ENCODE results near the gene ZFTA. TPM values are rescaled to one million over a fixed set of nuclear protein-coding genes. Genes with fewer than 3 reads are reported as not detected.

Gene ZFTA
- total RNA-seq, 6 experiments from 2014 or later, result 4.8 to 10.7 (median 6.6) TPM

DNA sequence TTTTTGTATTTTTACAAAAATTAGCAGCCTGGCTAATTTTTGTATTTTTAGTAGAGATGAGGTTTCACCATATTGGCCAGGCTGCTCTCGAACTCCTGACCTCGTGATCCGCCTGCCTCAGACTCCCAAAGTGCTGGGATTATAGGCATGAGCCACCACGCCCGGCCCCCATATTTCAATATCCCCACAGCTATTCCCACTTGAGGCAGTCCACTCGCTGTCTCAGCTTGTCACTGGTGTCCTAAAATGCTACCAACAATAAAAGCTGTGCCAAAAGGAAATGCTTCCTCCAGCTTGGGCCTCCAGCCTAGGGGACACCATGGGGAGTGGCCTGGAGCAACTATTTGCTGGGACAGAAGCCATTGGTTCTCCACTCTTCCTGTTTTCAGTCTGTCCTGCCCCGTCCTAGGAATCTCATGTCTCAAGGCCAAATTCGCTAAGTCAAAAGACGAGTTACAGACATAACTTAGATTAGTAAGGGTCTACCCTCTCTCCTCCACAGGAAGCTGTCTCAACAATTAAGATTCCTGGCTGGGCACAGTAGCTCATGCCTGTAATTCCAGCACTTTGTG is 37.4 kb upstream of the ZFTA start:
- DNase-seq (no peak), ATAC-seq (peak; percentile 86 to 96 (median 92))
- Histone ChIP-seq H3K36me3 (no peaks in the 10 kb centered on the region), H3K4me3 (no peak overlapping the region), H3K4me1 (no peaks in the 10 kb centered on the region), H3K27ac (no peak overlapping the region), H3K27me3 (no peaks in the 10 kb centered on the region), H3K9me3 (no peaks in the 10 kb centered on the region)
- TF ChIP-seq, protein P1, sequence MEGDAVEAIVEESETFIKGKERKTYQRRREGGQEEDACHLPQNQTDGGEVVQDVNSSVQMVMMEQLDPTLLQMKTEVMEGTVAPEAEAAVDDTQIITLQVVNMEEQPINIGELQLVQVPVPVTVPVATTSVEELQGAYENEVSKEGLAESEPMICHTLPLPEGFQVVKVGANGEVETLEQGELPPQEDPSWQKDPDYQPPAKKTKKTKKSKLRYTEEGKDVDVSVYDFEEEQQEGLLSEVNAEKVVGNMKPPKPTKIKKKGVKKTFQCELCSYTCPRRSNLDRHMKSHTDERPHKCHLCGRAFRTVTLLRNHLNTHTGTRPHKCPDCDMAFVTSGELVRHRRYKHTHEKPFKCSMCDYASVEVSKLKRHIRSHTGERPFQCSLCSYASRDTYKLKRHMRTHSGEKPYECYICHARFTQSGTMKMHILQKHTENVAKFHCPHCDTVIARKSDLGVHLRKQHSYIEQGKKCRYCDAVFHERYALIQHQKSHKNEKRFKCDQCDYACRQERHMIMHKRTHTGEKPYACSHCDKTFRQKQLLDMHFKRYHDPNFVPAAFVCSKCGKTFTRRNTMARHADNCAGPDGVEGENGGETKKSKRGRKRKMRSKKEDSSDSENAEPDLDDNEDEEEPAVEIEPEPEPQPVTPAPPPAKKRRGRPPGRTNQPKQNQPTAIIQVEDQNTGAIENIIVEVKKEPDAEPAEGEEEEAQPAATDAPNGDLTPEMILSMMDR (IDR thresholded peaks at IDR 0.05), result no peak
- no peak for TF ChIP-seq POLR2A (IDR thresholded peaks at IDR 0.05)
- WGBS (ENCODE audit: insufficient coverage, low coverage, low lambda C conversion rate, missing lambda C conversion rate), result 66% methylated on average over 7 of the region's 9 CpGs
- intact Hi-C loops (cut with DNase I), result no loop called here

DNA sequence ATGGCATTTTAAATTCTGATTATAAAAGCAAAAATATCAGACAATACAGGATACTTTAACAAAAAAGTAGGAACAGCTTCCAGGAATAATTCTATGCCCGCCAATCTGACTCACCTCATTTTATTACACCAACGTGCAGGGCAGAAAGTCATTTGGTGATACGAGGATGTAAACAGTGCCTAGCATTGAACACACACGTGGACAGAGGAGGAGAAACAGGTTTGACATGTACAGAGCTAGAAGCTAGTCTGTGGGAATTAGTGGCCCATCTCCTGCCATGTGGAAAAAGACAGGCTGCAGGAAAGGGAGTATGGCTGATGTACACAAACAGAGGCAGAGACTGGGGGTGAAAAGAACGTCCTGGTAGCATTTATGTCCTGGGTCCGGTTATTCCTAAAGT is 35.7 kb upstream of the ZFTA start:
- no peak for ATAC-seq
- Histone ChIP-seq H3K9me3 (no peaks in the 10 kb centered on the region), H3K27me3 (no peaks in the 10 kb centered on the region), H3K4me1 (no peaks in the 10 kb centered on the region), H3K4me3 (no peak overlapping the region), H3K36me3 (no peaks in the 10 kb centered on the region), H3K27ac (no peak overlapping the region)
- no peak for DNase-seq
- intact Hi-C loops (cut with DNase I), result no loop called here
- TF ChIP-seq POLR2A (IDR thresholded peaks at IDR 0.05), result no peak
- TF ChIP-seq, protein P1 (IDR thresholded peaks at IDR 0.05), result no peak
- 57% methylated on average over 4 of the region's 6 CpGs for WGBS (ENCODE audit: insufficient coverage, low coverage, low lambda C conversion rate, missing lambda C conversion rate)

GRCh38 chr11:63802637-63803414 is 34.3 kb upstream of the ZFTA start:
- Histone ChIP-seq H3K36me3 (no peaks in the 10 kb centered on the region), H3K4me1 (no peaks in the 10 kb centered on the region), H3K9me3 (no peaks in the 10 kb centered on the region), H3K27ac (no peak overlapping the region), H3K27me3 (no peaks in the 10 kb centered on the region), H3K4me3 (no peak overlapping the region)
- WGBS (ENCODE audit: insufficient coverage, low coverage, low lambda C conversion rate, missing lambda C conversion rate), result 91% methylated on average over 6 of the region's 10 CpGs
- no peak for ATAC-seq
- DNase-seq, result no peak
- intact Hi-C loops (cut with DNase I), result no loop called here
- no peak for TF ChIP-seq POLR2A (IDR thresholded peaks at IDR 0.05)
- TF ChIP-seq, protein P1 (IDR thresholded peaks at IDR 0.05), result no peak

GRCh38 chr11:63800921-63801320 is 32.3 kb upstream of the ZFTA start:
- intact Hi-C loops (cut with DNase I), result no loop called here
- WGBS (ENCODE audit: insufficient coverage, low coverage, low lambda C conversion rate, missing lambda C conversion rate), result 83% methylated on average over 5 of the region's 5 CpGs

More at GRCh38 chr11:63800921-63801320, 32.3 kb upstream of the ZFTA start:
- no peak for TF ChIP-seq POLR2A (IDR thresholded peaks at IDR 0.05)
- TF ChIP-seq, protein P1 (IDR thresholded peaks at IDR 0.05), result no peak
- Histone ChIP-seq H3K9me3 (no peaks in the 10 kb centered on the region), H3K27me3 (no peaks in the 10 kb centered on the region), H3K27ac (no peak overlapping the region), H3K4me3 (no peak overlapping the region), H3K36me3 (no peaks in the 10 kb centered on the region), H3K4me1 (no peaks in the 10 kb centered on the region)
- ATAC-seq, result no peak
- no peak for DNase-seq

Measured in right lobe of liver (tissue), 6 donors.